SK-N-SH (cell line): ENCODE data around the gene DIAPH2.

Source experiments
- CTCF ChIP-seq: fragments of 200-600 bp; sonication (generic); IDR thresholded peaks from 2 replicates; pipeline ENCODE4 v1.6.1; 2017; ENCODE audit warnings: antibody characterized with exemption, mild to moderate bottlenecking, moderate library complexity
- MAX ChIP-seq: IDR thresholded peaks from 2 replicates; pipeline ENCODE4 v1.4.0; 2012; ENCODE audit warnings: low read depth
- YY1 ChIP-seq: IDR thresholded peaks from 2 replicates; pipeline ENCODE4 v1.4.0; 2012; ENCODE audit warnings: low read depth, mild to moderate bottlenecking

- TF ChIP-seq YY1, result no peak
- TF ChIP-seq CTCF, result no peak
- TF ChIP-seq MAX, result no peak
These were observed 44.4 kb downstream of the DIAPH2 start for GRCh38 chrX:96729053-96729452.
